Smooth muscle cell (in vitro differentiated cells): ENCODE measurements around the gene PATJ. TPM values are rescaled to one million over a fixed set of nuclear protein-coding genes. Genes with fewer than 3 reads are reported as not detected.
"Not testable (repeated sequence)": the region's sequence is repeated elsewhere in the genome, so short reads cannot be mapped to it uniquely, and the experiment has no call there.

Experiments used
- DNase-seq: peaks from one replicate; lab custom pipeline; 2025; ENCODE audit not compliant: unreplicated experiment; lab: John Stamatoyannopoulos, UW
- H2AFZ ChIP-seq: fragments of 200-600 bp; sonication (generic); 2 replicates; pipeline ENCODE4 v1.6.0; 2016; ENCODE audit warnings: antibody characterized with exemption, low read depth, mild to moderate bottlenecking
- H3F3A ChIP-seq: fragments of 200-600 bp; sonication (generic); 2 replicates; pipeline ENCODE4 v1.6.0; 2017; ENCODE audit warnings: antibody characterized with exemption, low read depth
- H3K27ac ChIP-seq: fragments of 200-600 bp; sonication (generic); 2 replicates; pipeline ENCODE4 v1.5.1; 2016; ENCODE audit warnings: low read depth, mild to moderate bottlenecking
- H3K27me3 ChIP-seq: fragments of 200-600 bp; sonication (generic); 2 replicates; pipeline ENCODE4 v1.6.1; 2016; ENCODE audit warnings: low read depth, mild to moderate bottlenecking
- H3K36me3 ChIP-seq: fragments of 200-600 bp; sonication (generic); 2 replicates; pipeline ENCODE4 v1.5.1; 2016; ENCODE audit warnings: low read depth
- H3K4me1 ChIP-seq: fragments of 200-600 bp; sonication (generic); 2 replicates; pipeline ENCODE4 v1.5.1; 2016; ENCODE audit warnings: low read depth
- H3K4me2 ChIP-seq: fragments of 200-600 bp; sonication (generic); 2 replicates; pipeline ENCODE4 v1.6.0; 2016; ENCODE audit warnings: mild to moderate bottlenecking
- H3K4me3 ChIP-seq: fragments of 200-600 bp; sonication (generic); 2 replicates; pipeline ENCODE4 v1.5.1; 2016; ENCODE audit warnings: mild to moderate bottlenecking
- H3K79me2 ChIP-seq: fragments of 200-600 bp; sonication (generic); 2 replicates; pipeline ENCODE4 v1.6.0; 2016; ENCODE audit warnings: low read depth, mild to moderate bottlenecking
- H3K9ac ChIP-seq: fragments of 200-600 bp; sonication (generic); 2 replicates; pipeline ENCODE4 v1.6.0; 2016; ENCODE audit warnings: low read depth
- H3K9me3 ChIP-seq: fragments of 200-600 bp; sonication (generic); replicated peaks from 2 replicates; pipeline ENCODE4 v1.5.1; 2016; ENCODE audit warnings: low read depth
- H4K20me1 ChIP-seq: fragments of 200-600 bp; sonication (generic); 2 replicates; pipeline ENCODE4 v1.6.0; 2016; ENCODE audit warnings: low read depth
- WGBS: methylation state at CpG from one replicate; pipeline ENCODE4 v1.1.7; 2016; ENCODE audit warnings: low lambda C conversion rate; 5-methylcytosine and 5-hydroxymethylcytosine counted together
- polyA plus RNA-seq: library from polyadenylated mRNA; unstranded; fragments of >200 nt; fragmentation: Nextera tagmentation; extraction: Ambion mirVana; gene quantifications from 2 replicates; pipeline ENCODE4 v1.2.1, GENCODE V29; 2016
- total RNA-seq: library from RNA; depleted of rRNA; stranded (reverse); fragments of >200 nt; gene quantifications from 2 replicates; pipeline ENCODE4 v1.2.3, GENCODE V29; 2014
- TF ChIP-seq, protein P1 (sequence below): fragments of 200-600 bp; sonication (generic); IDR thresholded peaks from 2 replicates; pipeline ENCODE4 v1.5.1; 2017; ENCODE audit warnings: borderline replicate concordance, mild to moderate bottlenecking, antibody characterized with exemption; ENCODE audit not compliant: insufficient read depth, poor library complexity, severe bottlenecking

The PATJ gene
- total and polyA plus RNA-seq, 2 experiments from 2014 or later, result 3.5 to 12.3 TPM

DNA sequence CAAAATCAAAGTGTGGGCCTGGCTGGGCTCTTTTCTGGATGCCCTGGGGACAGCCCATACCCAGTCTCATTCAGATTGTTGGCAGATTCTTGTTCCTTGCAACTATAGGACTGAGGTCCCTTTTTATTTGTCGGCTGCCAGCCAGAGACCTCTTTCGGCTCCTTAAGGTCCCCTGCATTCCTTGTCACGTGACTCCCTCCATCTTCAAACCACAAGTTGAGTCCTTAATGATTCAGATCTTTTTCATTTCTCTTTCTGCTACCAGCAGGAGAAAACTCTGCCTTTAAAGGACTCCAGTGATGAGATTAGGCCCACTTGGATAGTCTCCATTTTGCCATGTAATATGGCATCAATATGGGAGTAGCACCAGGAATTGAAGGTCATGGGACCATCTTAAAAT lies 48.6 kb downstream of the PATJ start:
- TF ChIP-seq, protein P1, sequence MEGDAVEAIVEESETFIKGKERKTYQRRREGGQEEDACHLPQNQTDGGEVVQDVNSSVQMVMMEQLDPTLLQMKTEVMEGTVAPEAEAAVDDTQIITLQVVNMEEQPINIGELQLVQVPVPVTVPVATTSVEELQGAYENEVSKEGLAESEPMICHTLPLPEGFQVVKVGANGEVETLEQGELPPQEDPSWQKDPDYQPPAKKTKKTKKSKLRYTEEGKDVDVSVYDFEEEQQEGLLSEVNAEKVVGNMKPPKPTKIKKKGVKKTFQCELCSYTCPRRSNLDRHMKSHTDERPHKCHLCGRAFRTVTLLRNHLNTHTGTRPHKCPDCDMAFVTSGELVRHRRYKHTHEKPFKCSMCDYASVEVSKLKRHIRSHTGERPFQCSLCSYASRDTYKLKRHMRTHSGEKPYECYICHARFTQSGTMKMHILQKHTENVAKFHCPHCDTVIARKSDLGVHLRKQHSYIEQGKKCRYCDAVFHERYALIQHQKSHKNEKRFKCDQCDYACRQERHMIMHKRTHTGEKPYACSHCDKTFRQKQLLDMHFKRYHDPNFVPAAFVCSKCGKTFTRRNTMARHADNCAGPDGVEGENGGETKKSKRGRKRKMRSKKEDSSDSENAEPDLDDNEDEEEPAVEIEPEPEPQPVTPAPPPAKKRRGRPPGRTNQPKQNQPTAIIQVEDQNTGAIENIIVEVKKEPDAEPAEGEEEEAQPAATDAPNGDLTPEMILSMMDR, result no peak
- Histone ChIP-seq H3K9ac (no peak overlapping the region), H3K36me3 (no peaks in the 10 kb centered on the region), H3F3A (no peaks in the 10 kb centered on the region), H2AFZ (no peak overlapping the region), H3K27ac (no peak overlapping the region), H3K79me2 (no peaks in the 10 kb centered on the region), H3K4me3 (no peak overlapping the region), H3K4me2 (no peak overlapping the region), H3K27me3 (no peaks in the 10 kb centered on the region), H3K4me1 (no peaks in the 10 kb centered on the region), H3K9me3 (no peaks in the 10 kb centered on the region), H4K20me1 (no peaks in the 10 kb centered on the region)
- WGBS, result 88% methylated on average over 3 of the region's 3 CpGs
- no peak for DNase-seq

- Histone ChIP-seq H3K27ac (no peak overlapping the region), H3K79me2 (no peaks in the 10 kb centered on the region), H2AFZ (no peak overlapping the region), H4K20me1 (no peaks in the 10 kb centered on the region), H3K9me3 (no peaks in the 10 kb centered on the region), H3K4me2 (no peak overlapping the region), H3F3A (no peaks in the 10 kb centered on the region), H3K9ac (no peak overlapping the region), H3K4me3 (no peak overlapping the region), H3K36me3 (no peaks in the 10 kb centered on the region), H3K27me3 (no peaks in the 10 kb centered on the region), H3K4me1 (no peaks in the 10 kb centered on the region)
- DNase-seq, result no peak
- TF ChIP-seq, protein P1, result no peak
- WGBS, result 90% methylated on average over 10 of the region's 10 CpGs
Measured at GRCh38 chr1:61797045-61797755, 54.9 kb downstream of the PATJ start.

GRCh38 chr1:61801047-61801446 lies 58.8 kb downstream of the PATJ start:
- 92% methylated on average over 1 of the region's 1 CpG for WGBS

GRCh38 chr1:61807606-61808140 lies 65.4 kb downstream of the PATJ start:
- no peaks in the 10 kb centered on the region for H3K27me3 ChIP-seq
- no peaks in the 10 kb centered on the region for H3K4me1 ChIP-seq
- H3K36me3 ChIP-seq, result no peaks in the 10 kb centered on the region
- no peak overlapping the region for H3K4me2 ChIP-seq
- no peaks in the 10 kb centered on the region for H4K20me1 ChIP-seq
- no peak overlapping the region for H3K9ac ChIP-seq
- DNase-seq, result no peak
- no peaks in the 10 kb centered on the region for H3K9me3 ChIP-seq
- no peak overlapping the region for H2AFZ ChIP-seq
- H3K79me2 ChIP-seq, result no peaks in the 10 kb centered on the region
- H3F3A ChIP-seq, result no peaks in the 10 kb centered on the region
- WGBS, result 88% methylated on average over 4 of the region's 4 CpGs
- TF ChIP-seq, protein P1, result no peak
- H3K27ac ChIP-seq, result no peak overlapping the region
- H3K4me3 ChIP-seq, result no peak overlapping the region

More at GRCh38 chr1:61801047-61801446, 58.8 kb downstream of the PATJ start:
- H4K20me1 ChIP-seq, H3K4me2 ChIP-seq, DNase-seq, H3K27ac ChIP-seq, H3K79me2 ChIP-seq, H3K9me3 ChIP-seq, H3K36me3 ChIP-seq, H3F3A ChIP-seq, H3K27me3 ChIP-seq, H3K4me3 ChIP-seq, H3K9ac ChIP-seq, H2AFZ ChIP-seq, H3K4me1 ChIP-seq: not testable (repeated sequence)
